ENCODE data around the gene SLC6A13. TPM values are rescaled to one million over a fixed set of nuclear protein-coding genes. Genes with fewer than 3 reads are reported as not detected.

Gene SLC6A13
- total RNA-seq, 4 donors from 2014 or later: 0.46 to 1.2 TPM; not detected in 2

DNA sequence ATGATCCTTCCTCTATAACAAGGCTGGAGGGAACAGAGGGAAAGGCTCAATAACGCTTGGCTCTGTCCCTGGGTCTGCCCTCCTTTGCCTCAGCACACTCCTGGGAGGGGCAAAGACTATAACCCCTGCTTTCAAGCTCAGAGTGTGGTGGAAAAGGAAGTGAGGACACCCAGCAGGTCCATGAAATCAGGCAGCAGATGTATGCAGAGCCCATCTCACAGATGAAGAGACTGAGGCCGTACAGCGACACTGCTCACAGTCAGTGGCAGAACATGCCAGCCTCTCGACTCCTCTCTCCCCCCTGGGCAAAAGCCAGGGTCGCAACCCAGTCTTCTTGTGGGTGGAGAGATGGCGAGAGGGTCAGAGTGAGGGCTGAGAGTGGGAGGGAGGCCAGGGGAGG lies 88.5 kb downstream of the SLC6A13 start:
- Histone ChIP-seq H3K4me1 (no peaks in the 10 kb centered on the region), H3K27ac (no peak overlapping the region), H3K36me3 (no peaks in the 10 kb centered on the region), H3K9me3 (no peaks in the 10 kb centered on the region), H3K27me3 (no peaks in the 10 kb centered on the region), H3K4me3 (no peak overlapping the region)
- DNase-seq: no peak
- TF ChIP-seq, protein P1, sequence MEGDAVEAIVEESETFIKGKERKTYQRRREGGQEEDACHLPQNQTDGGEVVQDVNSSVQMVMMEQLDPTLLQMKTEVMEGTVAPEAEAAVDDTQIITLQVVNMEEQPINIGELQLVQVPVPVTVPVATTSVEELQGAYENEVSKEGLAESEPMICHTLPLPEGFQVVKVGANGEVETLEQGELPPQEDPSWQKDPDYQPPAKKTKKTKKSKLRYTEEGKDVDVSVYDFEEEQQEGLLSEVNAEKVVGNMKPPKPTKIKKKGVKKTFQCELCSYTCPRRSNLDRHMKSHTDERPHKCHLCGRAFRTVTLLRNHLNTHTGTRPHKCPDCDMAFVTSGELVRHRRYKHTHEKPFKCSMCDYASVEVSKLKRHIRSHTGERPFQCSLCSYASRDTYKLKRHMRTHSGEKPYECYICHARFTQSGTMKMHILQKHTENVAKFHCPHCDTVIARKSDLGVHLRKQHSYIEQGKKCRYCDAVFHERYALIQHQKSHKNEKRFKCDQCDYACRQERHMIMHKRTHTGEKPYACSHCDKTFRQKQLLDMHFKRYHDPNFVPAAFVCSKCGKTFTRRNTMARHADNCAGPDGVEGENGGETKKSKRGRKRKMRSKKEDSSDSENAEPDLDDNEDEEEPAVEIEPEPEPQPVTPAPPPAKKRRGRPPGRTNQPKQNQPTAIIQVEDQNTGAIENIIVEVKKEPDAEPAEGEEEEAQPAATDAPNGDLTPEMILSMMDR (IDR thresholded peaks at IDR 0.05): no peak
- TF ChIP-seq POLR2A (IDR thresholded peaks at IDR 0.05): no peak
- intact Hi-C loops (cut with DNase I; ENCODE audit: low total_unique reads): no loop called here

DNA sequence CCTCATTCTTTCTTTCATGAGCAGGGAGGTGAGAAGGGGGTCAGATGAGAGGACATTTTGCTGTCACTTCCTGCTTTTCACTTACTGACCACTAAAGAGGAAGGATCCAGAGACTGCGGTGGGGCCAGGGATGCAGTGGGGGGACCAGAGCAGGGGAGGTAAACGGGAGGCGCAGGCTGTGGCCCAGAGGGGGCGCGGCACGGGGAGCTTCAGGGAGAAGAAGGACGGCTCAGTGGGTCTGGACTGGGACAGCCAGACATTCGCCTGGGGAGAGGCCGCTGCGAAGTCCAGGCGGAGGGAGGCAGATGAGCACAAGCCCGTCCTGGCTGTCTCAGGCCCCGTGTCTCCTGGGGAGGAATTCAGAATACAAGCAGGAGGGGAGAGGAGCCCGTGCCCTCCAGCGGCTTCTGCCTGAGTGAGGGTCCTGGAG lies 89.9 kb downstream of the SLC6A13 start:
- Histone ChIP-seq H3K4me3 (no peak overlapping the region), H3K27me3 (no peaks in the 10 kb centered on the region), H3K27ac (no peak overlapping the region), H3K36me3 (no peaks in the 10 kb centered on the region), H3K4me1 (no peaks in the 10 kb centered on the region), H3K9me3 (no peaks in the 10 kb centered on the region)
- TF ChIP-seq, protein P1 (IDR thresholded peaks at IDR 0.05): no peak
- TF ChIP-seq POLR2A (IDR thresholded peaks at IDR 0.05): no peak
- intact Hi-C loops (cut with DNase I; ENCODE audit: low total_unique reads): no loop called here
- DNase-seq: no peak

DNA sequence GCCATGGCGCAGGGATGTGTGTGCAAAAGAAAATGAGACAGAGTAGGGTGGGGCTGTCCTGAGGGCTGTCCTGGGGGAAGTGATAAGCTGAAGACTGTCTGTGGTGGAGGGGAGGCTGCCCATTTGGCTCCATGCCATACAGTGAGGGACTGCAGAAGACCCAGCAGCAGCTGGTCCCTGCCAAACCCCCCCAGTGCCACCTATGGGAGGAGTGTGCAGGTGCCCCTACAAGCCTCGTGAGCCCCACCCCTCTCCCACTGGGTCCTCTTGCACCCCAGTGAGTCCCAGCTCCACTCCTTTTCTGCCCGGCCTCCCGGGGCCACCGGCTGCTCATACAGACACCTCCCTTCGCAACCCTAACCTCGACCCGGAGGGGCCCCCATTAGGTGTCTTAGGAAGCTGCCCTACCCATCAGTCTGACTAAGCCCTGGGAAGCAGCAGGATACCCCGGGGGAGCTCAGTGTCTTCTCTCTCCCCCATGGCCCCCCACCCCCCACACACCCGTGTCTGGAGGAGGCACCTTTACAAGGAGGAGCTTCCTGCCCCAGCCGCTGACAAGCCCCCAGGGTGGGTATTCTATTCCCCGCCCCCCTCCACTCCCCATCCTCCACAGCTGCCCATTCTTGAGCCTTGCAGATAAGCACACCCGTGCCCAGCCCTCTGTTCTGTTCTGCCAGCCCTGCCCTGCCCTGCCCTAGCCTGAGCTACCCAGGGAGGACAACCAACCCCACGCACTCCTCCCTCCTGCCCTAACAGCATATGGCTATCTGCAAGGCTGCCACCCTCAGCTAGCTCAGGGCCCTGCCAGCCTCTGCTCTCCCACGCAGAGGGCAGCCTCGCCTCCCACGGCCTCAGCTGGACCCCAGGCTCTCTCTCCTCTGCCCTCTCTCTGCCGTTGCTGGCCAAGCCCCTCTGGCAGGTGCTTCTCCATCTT lies 90.6 kb downstream of the SLC6A13 start:
- Histone ChIP-seq H3K9me3 (no peaks in the 10 kb centered on the region), H3K4me1 (no peaks in the 10 kb centered on the region), H3K4me3 (no peak overlapping the region), H3K36me3 (no peaks in the 10 kb centered on the region), H3K27me3 (no peaks in the 10 kb centered on the region), H3K27ac (no peak overlapping the region)
- intact Hi-C loops (cut with DNase I; ENCODE audit: low total_unique reads): no loop called here
- no peak for DNase-seq
- no peak for TF ChIP-seq POLR2A (IDR thresholded peaks at IDR 0.05)
- TF ChIP-seq, protein P1 (IDR thresholded peaks at IDR 0.05): no peak

DNA sequence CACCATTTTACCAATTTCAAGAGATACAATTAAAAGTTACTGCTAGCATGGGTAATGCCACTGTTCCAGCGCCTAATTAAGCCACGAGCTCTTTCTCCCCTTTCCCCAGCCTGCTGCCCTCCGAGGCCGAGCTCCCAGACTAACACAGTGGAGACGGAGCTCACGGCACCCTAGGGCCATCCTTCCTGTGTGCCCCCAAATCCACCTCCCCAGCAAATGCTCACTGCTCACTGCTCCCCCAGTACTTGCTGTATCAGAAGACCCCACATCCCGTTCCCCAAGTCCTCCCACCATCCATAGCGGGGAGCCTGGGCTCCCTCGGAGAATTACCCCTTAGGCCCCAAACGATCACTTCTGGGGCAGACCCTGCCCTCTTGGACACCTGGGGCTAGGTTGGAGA lies 91.4 kb downstream of the SLC6A13 start:
- H3K4me3 ChIP-seq: no peak overlapping the region
- TF ChIP-seq, protein P1 (IDR thresholded peaks at IDR 0.05): no peak
- TF ChIP-seq POLR2A (IDR thresholded peaks at IDR 0.05): no peak
- no peaks in the 10 kb centered on the region for H3K9me3 ChIP-seq
- H3K27me3 ChIP-seq: no peaks in the 10 kb centered on the region
- intact Hi-C loops (cut with DNase I; ENCODE audit: low total_unique reads): no loop called here
- H3K27ac ChIP-seq: no peak overlapping the region
- no peaks in the 10 kb centered on the region for H3K36me3 ChIP-seq
- no peak for DNase-seq
- H3K4me1 ChIP-seq: no peaks in the 10 kb centered on the region

Other genes with a start within 250 kb of the SLC6A13 start
- 1 to 10 TPM in 2 of 4 donors, under 1 TPM in 2; under 0.01 to 2.9 (median 1.3) TPM for gene IQSEC3, start 196.1 kb downstream of the SLC6A13 start, total RNA-seq
- gene SLC6A12, start 48.7 kb downstream of the SLC6A13 start, total RNA-seq: 1 to 10 TPM in 1 of 4 donors, under 1 TPM in 1, not detected in 2; 0.28 to 2.4 TPM
- 10 to 100 TPM; 12.1 to 97.5 (median 50.5) TPM for gene KDM5A, start 126.5 kb upstream of the SLC6A13 start, total RNA-seq
- gene CCDC77, start 138.8 kb upstream of the SLC6A13 start, total RNA-seq: 10 to 100 TPM in 1 of 4 donors, 1 to 10 TPM in 3; 2.9 to 17.5 (median 5.8) TPM
- 10 to 100 TPM in 1 of 4 donors, 1 to 10 TPM in 3; 2.2 to 29.2 (median 3.1) TPM for gene B4GALNT3, start 197.1 kb upstream of the SLC6A13 start, total RNA-seq

All from uterus (tissue), 4 donors.